ENCODE data around the gene SLC22A1. TPM values are rescaled to one million over a fixed set of nuclear protein-coding genes. Genes with fewer than 3 reads are reported as not detected.

Gene SLC22A1
- total and polyA plus RNA-seq, 2 of the 13 experiments (the other 11 are each of a cell fraction or from before 2014, with no cell fraction given), result 0.80 to 0.87 TPM

- TF ChIP-seq ZBTB2 (CRISPR knock-in tag; IDR thresholded peaks at IDR 0.05; ENCODE audit: low read depth) (no peak), JUN (CRISPR knock-in tag; IDR thresholded peaks at IDR 0.05) (peak; percentile 40; the same call in 1 of the 2 replicates), NFYC (CRISPR knock-in tag; IDR thresholded peaks at IDR 0.05) (no peak), EED (CRISPR knock-in tag; IDR thresholded peaks at IDR 0.05) (0 out of 2 replicates have a peak, but pooled peaks have one; percentile 63), SRF (IDR thresholded peaks at IDR 0.05; ENCODE audit: low read depth, low read length) (no peak), SNAPC2 (CRISPR knock-in tag; IDR thresholded peaks at IDR 0.05) (no peak), ZBED4 (CRISPR knock-in tag; IDR thresholded peaks at IDR 0.05; ENCODE audit: borderline replicate concordance) (no peak; the same call in 1 of the 2 replicates), CSRNP1 (CRISPR knock-in tag; IDR thresholded peaks at IDR 0.05) (peak; percentile 43; the same call in 1 of the 2 replicates), KLF16 (CRISPR knock-in tag; IDR thresholded peaks at IDR 0.05) (peak in 1 of 2 experiments; percentile 68; a peak in 2 of 4 replicates), SYNCRIP (IDR thresholded peaks at IDR 0.05; ENCODE audit: insufficient read depth, low read depth, low read length) (no peak), ZBTB26 (CRISPR knock-in tag; IDR thresholded peaks at IDR 0.05; ENCODE audit: borderline replicate concordance) (no peak), ZNF781 (CRISPR knock-in tag; IDR thresholded peaks at IDR 0.05; ENCODE audit: borderline replicate concordance, not compliant biosample characterization) (no peak), FOXM1 (CRISPR knock-in tag; IDR thresholded peaks at IDR 0.05) (no peak), ZBTB3 (CRISPR knock-in tag; IDR thresholded peaks at IDR 0.05; ENCODE audit: borderline replicate concordance, low read depth) (no peak), ISX (CRISPR knock-in tag; conservative IDR thresholded peaks at IDR 0.05) (no peak), ARNT2 (CRISPR knock-in tag; IDR thresholded peaks at IDR 0.05; ENCODE audit: low read depth) (peak; percentile 62; the same call in 1 of the 2 replicates), ZNF564 (CRISPR knock-in tag; IDR thresholded peaks at IDR 0.05) (peak; percentile 84; the same call in 1 of the 2 replicates), MATR3 (CRISPR knock-in tag; IDR thresholded peaks at IDR 0.05) (no peak), BCL6 (CRISPR knock-in tag; IDR thresholded peaks at IDR 0.05) (peak; percentile 94)
These were observed 15.7 kb downstream of the SLC22A1 start (continued) for GRCh38 chr6:160137130-160137988.

Measured in HepG2 (cell line).